SHP77 treated with DMSO at 0.1 percent for 48 hours (cell line): ENCODE data around the gene POLR1H.
A peak's percentile ranks its signal among the peaks of the same experiment; 100 is the strongest.

Experiments used
- DNase-seq: peaks from one replicate; lab custom pipeline; 2025; lab: John Stamatoyannopoulos, UW

Gene POLR1H

DNA sequence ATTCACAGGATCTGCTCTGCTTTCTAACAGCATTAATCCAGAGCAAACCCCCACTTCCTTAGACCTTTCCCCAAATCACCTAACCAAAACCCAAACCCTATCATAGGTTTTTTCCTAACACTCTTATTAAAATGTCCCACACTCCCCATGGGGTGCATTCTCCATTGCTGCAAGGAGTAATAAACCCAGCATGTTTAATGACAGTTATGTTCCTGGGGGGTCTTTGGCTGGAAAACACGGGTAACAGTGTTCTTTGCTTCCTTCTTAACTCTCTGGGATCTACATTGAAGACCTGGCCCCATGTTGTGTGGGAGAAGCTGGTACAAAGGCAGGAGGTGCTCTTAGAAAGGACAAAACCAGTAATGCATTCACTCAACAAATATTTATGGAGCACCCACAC lies 35.8 kb downstream of the POLR1H start:
- no peak for DNase-seq

DNA sequence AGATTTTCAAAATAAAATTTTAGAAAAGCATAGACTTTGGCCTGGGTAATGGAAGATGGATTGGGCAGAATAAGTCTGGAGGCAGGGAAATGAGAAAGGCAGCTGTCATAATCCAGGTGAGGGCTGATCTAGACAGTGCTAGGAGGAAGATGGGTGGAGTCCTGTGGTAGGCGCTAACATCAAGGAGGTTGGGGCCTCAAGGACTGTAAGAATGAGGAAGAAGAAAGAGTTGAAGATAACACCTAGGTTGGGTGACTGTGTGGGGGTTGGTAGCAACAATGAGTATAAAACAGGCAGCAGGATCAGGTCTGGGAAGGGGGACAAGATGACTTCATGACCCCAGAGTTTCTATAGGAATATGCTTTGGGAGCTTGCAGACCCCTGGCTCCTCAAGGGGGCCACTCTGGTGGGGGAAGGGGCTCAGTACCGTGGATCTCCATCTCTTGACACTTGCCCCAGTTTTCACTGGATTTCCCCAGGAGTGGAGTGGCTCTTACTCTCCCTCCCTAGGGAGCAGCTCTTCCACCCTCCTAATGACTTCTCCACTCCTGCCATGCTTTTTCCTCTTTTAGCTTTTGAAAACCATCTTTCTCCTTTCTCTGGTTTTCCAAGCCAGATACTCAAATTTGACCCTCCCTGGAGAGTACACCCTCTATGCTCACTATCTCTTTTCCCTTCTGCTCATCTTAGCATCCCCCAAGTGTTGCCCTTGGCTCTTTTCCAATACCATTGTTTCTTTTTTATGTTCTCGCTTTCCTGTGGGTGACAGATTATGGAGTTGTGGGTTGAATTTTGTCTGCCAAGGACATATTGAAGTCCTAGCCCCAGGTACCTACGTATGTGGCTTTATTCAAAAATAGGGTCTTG lies 37.1 kb downstream of the POLR1H start:
- no peak for DNase-seq

DNA sequence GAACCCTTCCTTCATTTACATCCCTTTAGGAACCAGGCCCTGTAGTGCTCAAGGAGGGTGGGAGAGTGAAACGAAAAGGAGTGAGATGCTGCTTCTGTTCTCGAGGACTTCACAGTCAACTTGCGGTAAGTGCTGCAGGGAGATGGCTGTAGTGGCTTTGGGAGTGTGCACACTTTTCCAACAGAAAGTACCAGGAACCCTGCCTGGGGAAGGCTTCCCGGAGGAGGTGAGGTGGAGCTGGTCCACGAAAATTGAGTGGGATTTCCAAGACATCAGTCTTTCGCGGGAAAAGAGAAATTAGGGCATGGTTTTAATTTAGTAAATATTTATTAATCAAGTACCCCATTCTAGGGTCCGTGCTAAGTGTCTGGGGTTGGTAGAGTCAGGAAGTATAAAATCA lies 39.1 kb downstream of the POLR1H start:
- DNase-seq: no peak

DNA sequence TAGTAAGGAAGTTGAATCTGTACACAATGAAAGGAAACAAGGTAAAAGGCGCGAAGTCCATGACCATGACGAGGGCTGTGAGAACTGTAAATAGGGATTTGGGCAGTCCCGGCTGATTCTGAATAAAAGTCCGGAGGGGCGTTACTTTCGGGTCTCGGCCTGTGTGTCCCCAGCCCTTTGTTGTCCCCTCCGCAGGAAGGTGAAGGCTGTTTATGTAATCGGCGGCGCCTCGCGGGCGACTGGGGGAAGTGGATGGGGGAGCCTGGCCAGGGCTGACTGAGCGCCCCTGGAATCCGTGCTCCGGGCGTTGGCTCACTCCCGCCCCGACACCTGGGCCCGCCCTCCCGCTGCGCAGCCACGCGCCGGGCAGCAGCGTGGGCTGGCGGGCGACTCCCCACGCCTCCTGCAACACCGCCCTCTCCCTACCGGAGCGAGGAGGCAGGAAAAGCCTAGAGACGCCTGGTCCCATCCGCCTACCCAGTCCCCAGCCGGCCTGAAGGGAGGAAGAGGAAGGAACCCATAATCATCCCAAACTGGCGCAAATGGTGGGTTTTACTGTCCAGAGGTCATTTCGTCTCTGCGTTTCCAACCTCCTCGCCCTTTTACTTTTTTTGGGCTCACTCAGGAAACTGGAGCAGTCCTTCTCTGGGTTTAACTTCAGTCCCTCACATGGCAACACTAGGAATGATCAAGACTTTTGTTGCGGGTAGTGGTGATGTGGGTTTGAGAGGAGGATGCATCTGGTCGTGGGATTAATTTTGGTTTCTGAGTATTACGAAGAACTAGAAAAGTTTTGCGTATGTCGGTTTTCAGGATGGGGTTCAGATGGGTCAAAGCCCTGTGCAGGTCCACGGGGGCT lies 39.7 kb downstream of the POLR1H start:
- no peak for DNase-seq

DNA sequence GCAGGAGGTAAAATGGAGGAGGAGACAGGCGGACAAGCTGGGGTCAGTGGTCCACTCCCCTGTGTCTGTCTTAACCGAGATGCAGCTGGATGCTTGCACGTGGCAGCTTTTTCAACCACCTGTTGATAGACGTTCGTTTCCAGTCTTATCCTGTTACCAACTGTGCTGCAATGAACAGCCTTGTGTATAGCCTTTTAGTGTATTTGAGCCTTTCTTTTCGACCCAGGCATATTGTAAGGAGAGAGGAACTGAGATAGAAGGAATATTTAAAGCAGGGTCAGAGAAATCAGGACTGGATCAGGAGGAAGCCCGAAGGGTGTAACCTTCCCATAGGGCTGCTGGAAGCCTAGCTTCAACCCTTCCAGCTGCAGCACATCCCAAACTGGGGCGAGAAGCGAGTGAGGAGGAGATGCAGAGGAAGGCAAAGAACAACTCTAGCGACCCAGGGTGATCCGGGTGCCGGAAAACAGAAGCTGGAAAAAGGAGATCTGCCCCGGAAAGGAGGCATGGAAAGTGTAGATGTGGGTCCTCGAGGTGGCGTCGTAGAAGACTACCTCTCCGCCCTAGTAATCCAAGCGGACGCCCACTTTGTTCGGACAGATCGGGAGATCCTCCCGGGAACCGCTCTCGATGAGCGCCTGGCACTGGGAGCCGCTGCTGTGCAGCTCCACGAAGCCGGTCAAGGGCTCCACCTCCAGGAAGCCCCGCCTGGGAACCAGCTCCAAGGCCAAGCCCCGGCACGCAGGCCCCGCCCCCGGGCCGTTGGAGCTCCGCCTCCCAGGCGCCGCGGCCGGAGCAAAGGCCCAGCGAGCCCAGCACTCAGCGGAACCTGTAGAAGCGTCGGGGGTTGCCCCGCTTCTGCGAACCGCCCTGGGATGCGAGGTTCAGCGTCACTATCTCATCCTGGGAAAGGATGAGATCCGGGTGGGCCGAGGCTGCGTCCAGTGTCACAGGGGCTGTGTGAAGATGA lies 40.7 kb downstream of the POLR1H start:
- peak; percentile 22 for DNase-seq

DNA sequence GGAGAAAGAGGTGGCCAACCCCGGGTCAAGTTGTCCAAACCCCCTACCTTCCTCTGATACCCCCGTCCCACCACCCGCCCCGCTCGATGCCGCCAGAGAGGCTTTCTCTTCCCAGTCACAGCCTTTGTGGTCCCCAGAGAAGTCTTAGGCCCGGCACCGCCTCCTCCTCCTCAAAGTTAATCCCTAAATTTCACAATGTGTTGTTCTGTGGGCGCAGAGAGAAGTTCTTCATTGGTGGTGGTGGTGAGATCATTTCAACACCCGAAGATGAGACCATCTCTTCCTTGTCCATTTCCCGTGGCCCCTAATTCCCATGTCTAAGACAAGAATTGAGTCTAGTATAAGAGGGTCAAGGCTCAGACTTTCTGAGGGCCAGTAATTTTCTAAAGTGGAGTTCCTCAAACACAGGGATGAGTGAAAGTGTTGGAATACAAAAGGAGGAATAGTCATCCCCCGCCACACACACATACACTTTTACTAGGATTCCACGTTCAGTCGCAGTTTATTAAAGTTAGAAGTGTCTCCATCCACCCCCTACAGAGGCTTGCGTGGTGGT lies 41.4 kb downstream of the POLR1H start:
- DNase-seq: no peak

DNA sequence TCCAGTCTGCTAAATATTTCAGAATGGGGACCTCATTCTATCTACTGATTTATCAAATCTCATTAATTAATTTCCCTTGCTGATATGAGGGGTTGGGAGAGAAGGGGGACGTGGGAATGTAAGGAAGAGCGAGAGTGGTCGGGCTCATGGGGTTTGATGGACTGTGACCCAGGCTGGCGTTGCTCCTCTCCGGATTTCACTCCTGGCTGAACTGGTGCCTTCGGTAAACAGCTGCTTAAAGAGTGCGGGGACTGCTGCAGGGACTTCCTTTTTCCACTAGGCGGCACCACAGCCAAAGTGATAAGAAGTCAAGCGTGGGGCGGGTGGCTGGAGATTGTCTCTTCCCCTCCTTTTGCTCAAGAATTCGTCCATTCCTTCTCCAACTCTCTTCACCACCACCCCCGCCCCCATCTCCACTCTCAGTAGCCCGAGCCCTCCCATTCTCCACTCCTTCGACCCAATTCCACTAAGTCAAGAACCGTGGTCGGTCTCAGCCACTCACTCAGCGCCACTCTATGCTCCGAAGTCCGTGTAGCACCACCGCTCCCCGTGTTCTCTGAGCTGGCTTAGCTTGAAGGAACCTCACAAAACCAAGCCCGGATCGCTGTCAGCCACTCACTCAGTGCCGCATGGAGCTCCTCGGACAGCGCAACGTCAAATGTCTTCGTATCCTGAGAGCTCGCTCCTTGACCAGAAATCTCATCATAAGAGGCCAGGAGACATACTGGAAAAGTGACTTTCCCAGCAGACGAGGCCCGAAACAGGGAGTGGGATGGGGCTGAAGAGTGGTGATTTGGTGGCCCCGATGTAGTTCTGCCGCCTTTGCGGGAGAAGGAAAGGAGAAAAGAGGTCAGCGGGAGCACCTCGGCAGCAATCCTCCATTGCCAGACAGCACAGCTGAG lies 42.2 kb downstream of the POLR1H start:
- peak; percentile 85 for DNase-seq

DNA sequence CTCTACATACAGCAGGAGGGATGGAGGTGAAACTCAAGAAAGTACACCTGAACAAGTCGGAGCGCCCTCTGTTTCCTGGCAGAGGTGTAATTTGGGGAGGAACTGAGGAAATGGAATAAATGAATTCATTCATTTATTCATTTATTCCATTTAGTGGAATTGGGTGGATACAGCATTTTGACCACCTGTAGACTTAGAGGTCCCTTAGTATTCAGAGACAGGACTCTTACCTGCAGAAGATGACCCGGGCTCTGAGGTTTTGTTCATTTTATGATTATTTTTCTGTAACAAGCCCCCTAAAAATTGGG lies 42.8 kb downstream of the POLR1H start:
- DNase-seq: no peak

DNA sequence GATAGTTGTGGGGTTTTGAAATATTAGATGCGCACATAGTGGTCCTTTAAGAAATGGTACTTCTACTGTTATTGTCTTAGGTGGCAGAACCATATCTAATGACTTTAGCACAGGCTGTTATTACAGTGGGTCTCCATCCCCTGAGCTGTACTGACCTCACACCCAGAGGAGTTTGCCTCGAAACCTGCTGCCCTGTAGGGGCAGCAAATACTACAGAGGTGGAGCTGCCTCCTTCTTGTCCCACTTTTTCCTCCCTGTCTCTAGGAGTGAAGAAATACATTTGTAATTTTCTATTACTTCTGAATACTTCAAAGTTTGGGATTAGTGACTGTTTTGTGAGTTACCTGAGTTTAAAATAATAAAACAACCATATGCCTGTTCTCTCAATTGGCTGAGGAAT lies 43.6 kb downstream of the POLR1H start:
- DNase-seq: no peak

DNA sequence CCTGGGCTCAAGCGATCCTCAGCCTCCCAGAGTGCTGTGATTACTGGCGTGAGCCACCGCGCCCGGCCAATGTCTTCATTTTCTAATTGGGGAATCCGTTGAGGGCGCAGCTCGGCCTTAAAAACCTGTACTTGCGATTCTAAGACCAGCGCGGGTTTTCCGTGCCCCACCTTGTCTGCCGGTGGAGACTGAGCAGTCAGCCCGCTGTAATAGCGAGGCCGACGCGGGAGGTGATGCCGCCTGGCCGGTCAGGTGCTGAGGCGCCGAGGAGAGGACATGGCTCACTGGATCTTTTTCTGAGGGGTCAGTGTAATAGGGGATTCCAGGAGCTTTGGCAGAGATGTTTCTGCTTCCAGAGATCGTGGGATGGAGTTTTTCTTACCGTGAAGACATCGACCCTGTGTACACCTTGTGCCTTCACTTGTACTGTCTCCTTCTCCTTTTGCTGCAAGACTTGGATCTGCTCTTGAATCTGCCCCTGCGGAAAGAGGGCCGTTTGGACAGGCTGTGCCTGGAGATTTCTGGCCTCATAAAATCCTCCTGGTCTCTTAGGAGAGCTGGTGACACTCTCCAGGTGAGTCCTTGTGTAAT lies 50.3 kb downstream of the POLR1H start:
- DNase-seq: no peak

DNA sequence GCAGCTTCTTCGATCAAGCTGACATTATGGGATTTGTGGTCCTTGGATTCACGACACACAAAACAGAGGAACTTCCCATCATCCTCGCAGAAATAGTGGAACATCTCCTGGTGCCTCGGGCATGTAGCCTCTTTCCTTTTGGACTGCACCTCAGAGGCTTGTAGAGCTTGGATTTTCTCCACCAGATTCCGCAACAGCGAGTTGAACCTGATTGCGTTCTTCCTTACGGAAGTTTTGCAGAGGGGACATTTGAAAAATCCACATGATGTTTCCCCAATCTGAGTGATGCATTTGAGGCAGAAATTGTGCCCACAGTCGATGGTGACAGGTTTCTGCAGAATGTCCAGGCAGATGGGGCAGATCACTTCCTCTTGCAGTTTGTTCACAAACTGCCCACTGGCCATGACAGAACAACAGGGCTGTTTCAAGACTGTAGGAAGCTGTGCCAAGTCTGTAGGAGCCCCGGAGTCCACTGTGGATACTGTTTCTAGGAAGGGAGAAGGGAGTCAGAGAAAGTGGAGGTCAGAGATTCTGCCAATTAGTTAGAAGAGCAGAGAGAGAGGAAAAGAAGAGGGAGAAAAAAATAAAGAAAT lies 51.4 kb downstream of the POLR1H start:
- no peak for DNase-seq

DNA sequence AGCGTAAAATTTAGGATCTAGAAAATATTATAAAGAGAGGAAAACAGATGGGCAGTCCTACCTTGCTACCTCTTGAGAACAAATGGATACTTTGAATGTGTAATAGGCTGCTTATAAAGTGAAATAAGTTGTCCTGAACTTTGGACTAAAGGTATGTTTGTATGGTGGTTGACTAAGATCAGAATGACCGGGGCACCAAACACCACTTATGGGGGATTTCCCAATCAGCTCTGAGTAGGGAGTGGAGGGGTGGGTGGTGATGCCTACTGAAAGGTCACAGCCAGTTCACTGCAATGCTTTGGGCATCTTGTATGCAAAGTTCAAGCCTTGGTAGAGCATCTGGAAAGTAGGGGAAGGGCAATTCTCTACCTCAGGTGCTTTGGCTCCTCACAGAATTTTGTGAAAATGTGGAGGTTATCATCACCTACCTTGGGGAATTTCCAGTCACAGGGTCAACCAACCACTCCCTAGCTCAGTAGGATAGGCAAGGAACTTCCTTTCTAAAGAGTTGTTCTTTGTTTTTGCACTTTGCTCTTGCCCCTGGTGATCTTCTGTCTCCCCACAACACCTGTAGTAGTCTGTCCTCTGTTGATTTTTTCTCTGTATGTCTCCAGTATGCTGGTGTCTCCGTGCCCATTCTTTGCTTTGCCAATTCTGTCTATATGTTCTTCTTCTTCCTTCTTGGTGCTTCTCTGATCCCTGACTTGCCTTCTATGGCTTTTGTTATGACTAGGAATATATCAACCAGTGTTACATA lies 52.1 kb downstream of the POLR1H start, which contains the start of gene TRIM31:
TRIM31 (minus strand) TSS at position 88 of the 757 bp plus-strand sequence. CDS start 285 bp downstream, outside the sequence.
- no peak for DNase-seq

DNA sequence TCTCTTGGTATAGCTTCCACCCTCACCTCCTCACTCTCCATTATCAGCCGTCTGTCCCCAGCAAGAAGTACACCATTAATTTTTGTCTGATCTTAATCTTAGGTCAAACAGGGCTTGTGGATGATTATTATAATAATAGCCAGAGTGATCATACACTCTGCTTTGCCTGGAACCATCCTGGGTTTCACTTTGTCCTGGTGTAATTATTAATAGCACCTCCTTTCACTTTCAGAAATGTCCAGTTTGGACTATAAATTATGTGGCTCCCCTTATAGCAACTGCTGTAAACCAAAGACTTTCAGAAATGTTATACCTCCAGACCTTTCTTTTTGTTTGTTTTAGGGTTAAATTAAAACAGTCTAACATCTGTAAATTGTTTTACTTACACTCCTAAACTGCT lies 52.8 kb downstream of the POLR1H start:
- DNase-seq: no peak
